Activated CD8-positive, alpha-beta T cell treated with anti-CD3 and anti-CD28 coated beads for 36 hours (primary cell): ENCODE results near the gene TMEM171. TPM values are rescaled to one million over a fixed set of nuclear protein-coding genes. Genes with fewer than 3 reads are reported as not detected.
A peak's percentile ranks its signal among the peaks of the same experiment; 100 is the strongest.

Source experiments
- ATAC-seq: fragments of 200-7000 bp; cut with Tn5 transposase; one replicate; pipeline ENCODE4 v1.10.0; 2021; ENCODE audit warnings: mild to moderate bottlenecking, moderate library complexity
- CTCF ChIA-PET: fragments of 350-600 bp; sonication (Branson Sonifier 250); formaldehyde crosslinking; loops from one replicate; lab custom pipeline; 2021; ENCODE audit warnings: antibody characterized with exemption; lab: Charles Lee
- POLR2A ChIA-PET: fragments of 350-600 bp; sonication (Branson Sonifier 250); formaldehyde crosslinking; loops from one replicate; lab custom pipeline; 2021; ENCODE audit warnings: antibody characterized with exemption; lab: Charles Lee
- DNase-seq: peaks from one replicate; pipeline ENCODE4 v3.0.0-alpha.2; 2020
- H3K27ac Mint-ChIP-seq: one replicate; pipeline ENCODE4 v1.8.0; 2021; ENCODE audit warnings: mild to moderate bottlenecking, mixed read lengths
- H3K27me3 Mint-ChIP-seq: one replicate; pipeline ENCODE4 v1.8.0; 2021; ENCODE audit warnings: mixed read lengths
- H3K36me3 Mint-ChIP-seq: one replicate; pipeline ENCODE4 v1.8.0; 2021; ENCODE audit warnings: low read depth, mixed read lengths
- H3K4me1 Mint-ChIP-seq: one replicate; pipeline ENCODE4 v1.8.0; 2021; ENCODE audit warnings: low read depth, mixed read lengths
- H3K4me3 Mint-ChIP-seq: one replicate; pipeline ENCODE4 v1.8.0; 2021; ENCODE audit warnings: mild to moderate bottlenecking, moderate library complexity, mixed read lengths
- H3K9me3 Mint-ChIP-seq: one replicate; pipeline ENCODE4 v1.8.0; 2021; ENCODE audit warnings: mixed read lengths
- intact Hi-C: fragments of 100-400 bp; cut with micrococcal nuclease; formaldehyde crosslinking; loops from one replicate; pipeline ENCODE4 v1.10.0; 2022
- total RNA-seq, 2 experiments: library from RNA; stranded (reverse); gene quantifications; one replicate each; pipeline ENCODE4 v1.2.3, GENCODE V29; 2021
- TF ChIP-seq, protein P1 (sequence below): fragments of 200-600 bp; IDR thresholded peaks from one replicate; pipeline ENCODE4 v1.8.0; 2022; ENCODE audit warnings: antibody characterized with exemption, mild to moderate bottlenecking

The TMEM171 gene
- total RNA-seq, 2 experiments from 2014 or later: not detected

DNA sequence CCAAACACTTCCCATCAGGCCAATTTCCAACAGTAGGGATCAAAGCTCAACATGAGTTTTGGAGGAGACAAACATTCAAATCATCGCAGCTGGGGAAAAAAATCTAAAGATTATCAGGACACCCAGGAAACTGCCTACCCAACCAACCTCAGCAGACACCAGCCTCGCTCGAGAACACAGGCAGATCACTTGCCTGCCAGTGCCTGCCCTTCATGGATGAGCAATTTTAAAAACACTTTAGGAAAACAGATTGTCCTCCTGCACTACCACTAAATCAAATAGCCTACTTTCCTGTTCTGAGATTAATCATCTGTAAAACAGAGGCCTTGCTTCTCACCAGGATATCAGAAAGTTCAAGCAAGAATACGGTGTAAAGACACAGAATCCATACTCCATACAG, 37.9 kb downstream of the TMEM171 start:
- POLR2A ChIA-PET: no interaction called here
- CTCF ChIA-PET: interaction anchor here (1.3 kb wide), 1 partner anchor 293 kb away, joined by 4 read pairs; no protein-coding TSS in a partner anchor
- Mint-ChIP-seq H3K27me3 (peaks cover 72% of the 10 kb centered on the region), H3K4me3 (no peak overlapping the region), H3K9me3 (no peaks in the 10 kb centered on the region), H3K27ac (no peak overlapping the region), H3K36me3 (no peaks in the 10 kb centered on the region), H3K4me1 (peaks cover 30% of the 10 kb centered on the region)
- no peak for ATAC-seq
- DNase-seq: no peak
- intact Hi-C loops: no loop called here
- TF ChIP-seq, protein P1, sequence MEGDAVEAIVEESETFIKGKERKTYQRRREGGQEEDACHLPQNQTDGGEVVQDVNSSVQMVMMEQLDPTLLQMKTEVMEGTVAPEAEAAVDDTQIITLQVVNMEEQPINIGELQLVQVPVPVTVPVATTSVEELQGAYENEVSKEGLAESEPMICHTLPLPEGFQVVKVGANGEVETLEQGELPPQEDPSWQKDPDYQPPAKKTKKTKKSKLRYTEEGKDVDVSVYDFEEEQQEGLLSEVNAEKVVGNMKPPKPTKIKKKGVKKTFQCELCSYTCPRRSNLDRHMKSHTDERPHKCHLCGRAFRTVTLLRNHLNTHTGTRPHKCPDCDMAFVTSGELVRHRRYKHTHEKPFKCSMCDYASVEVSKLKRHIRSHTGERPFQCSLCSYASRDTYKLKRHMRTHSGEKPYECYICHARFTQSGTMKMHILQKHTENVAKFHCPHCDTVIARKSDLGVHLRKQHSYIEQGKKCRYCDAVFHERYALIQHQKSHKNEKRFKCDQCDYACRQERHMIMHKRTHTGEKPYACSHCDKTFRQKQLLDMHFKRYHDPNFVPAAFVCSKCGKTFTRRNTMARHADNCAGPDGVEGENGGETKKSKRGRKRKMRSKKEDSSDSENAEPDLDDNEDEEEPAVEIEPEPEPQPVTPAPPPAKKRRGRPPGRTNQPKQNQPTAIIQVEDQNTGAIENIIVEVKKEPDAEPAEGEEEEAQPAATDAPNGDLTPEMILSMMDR: no peak

DNA sequence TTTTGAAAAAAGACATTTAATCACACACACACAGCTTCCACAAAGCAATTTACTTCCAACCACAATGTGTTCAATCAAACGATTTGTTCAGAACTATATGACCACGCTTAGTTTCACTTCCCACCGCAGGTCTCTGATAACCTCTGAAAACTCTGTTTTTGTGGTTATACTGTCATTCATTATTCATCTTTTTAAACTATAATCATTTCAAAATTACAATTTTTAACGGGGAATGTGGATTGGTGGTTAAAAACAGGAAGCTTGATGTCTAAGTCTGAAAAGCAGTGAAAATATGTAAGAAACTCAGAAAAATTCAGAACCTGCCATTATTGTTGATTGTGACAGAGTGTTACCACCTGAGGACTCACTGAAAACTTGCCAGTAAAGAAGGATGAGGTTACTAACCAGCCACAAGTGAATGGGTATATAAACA, 39.9 kb downstream of the TMEM171 start:
- CTCF ChIA-PET: interaction anchor here (0.6 to 2.3 kb wide), 4 partner anchors 10 to 66 kb away, joined by 3 to 12 read pairs (median 3); no protein-coding TSS in a partner anchor

DNA sequence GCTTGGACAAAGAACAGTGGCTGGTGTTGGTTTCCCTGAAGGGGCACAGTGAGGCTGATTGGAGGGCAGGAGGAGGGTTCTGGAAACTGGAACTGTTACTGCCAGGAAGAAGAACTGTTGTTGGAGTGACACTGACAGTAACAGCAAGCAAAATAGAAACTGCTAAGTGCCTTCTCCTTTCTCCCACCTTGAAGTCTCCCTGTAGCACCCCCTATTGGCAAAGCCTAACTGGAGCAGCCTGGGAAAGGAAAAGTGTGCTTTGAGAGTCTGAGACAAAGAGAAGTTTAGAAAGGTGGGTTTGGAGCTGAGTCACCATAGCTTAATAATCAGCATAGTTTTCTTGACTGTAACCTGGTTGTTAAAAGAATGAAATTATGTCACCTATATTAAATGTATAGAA, 50.1 kb downstream of the TMEM171 start:
- TF ChIP-seq, protein P1: peak; percentile 39
- POLR2A ChIA-PET: interaction anchor here (0.6 kb wide), 1 partner anchor 23 kb away, joined by 3 read pairs; no protein-coding TSS in a partner anchor
- H3K9me3 Mint-ChIP-seq: no peaks in the 10 kb centered on the region
- peak; percentile 49 for ATAC-seq
- no peak overlapping the region for H3K4me3 Mint-ChIP-seq
- intact Hi-C loops: no loop called here
- DNase-seq: peak; percentile 42
- peaks cover 82% of the 10 kb centered on the region for H3K27me3 Mint-ChIP-seq
- H3K27ac Mint-ChIP-seq: no peak overlapping the region
- no peaks in the 10 kb centered on the region for H3K4me1 Mint-ChIP-seq
- CTCF ChIA-PET: interaction anchor here (0.8 to 2.9 kb wide), 12 partner anchors 10 to 214 kb away, joined by 3 to 15 read pairs (median 4); partner anchors contain the start of gene FCHO2
- H3K36me3 Mint-ChIP-seq: no peaks in the 10 kb centered on the region

More for the DNA sequence above, 39.9 kb downstream of the TMEM171 start:
- Mint-ChIP-seq H3K9me3 (no peaks in the 10 kb centered on the region), H3K36me3 (no peaks in the 10 kb centered on the region), H3K4me1 (peaks cover 30% of the 10 kb centered on the region), H3K27me3 (peaks cover 65% of the 10 kb centered on the region), H3K4me3 (peak overlapping the region; percentile 18), H3K27ac (peak overlapping the region; percentile 25)
- intact Hi-C loops: no loop called here
- POLR2A ChIA-PET: interaction anchor here (1.3 kb wide), 1 partner anchor 55 kb away, joined by 5 read pairs; no protein-coding TSS in a partner anchor
- DNase-seq: peak; percentile 91
- peak; percentile 82 for ATAC-seq
- TF ChIP-seq, protein P1: no peak

DNA sequence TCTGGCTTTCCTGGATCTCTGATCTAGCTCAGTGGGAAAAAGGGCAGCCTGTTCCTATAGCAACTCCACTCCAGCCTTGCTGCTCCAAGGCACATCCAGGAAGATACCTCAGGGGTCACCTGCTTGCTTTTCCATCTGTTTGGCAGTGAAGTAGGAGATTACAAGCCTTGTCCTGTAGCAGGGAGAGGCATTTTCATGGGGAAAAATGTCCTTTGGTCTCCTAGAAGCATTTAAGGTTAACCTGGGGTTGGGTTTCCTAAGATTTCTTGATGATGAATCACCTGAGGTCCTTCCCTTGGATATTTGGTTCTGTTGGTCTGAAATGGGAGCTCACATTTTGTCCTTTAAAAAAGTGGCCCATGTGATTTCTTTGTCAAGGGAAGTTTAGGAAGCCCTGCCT, 51.1 kb downstream of the TMEM171 start:
- POLR2A ChIA-PET: no interaction called here
- TF ChIP-seq, protein P1: no peak
- H3K4me3 Mint-ChIP-seq: no peak overlapping the region
- no peaks in the 10 kb centered on the region for H3K4me1 Mint-ChIP-seq
- no peaks in the 10 kb centered on the region for H3K36me3 Mint-ChIP-seq
- H3K9me3 Mint-ChIP-seq: no peaks in the 10 kb centered on the region
- DNase-seq: no peak
- CTCF ChIA-PET: interaction anchor here (0.8 to 2.9 kb wide), 10 partner anchors 11 to 215 kb away, joined by 3 to 15 read pairs (median 6); partner anchors contain the start of gene FCHO2
- intact Hi-C loops: no loop called here
- H3K27ac Mint-ChIP-seq: no peak overlapping the region
- no peak for ATAC-seq
- H3K27me3 Mint-ChIP-seq: peaks cover 79% of the 10 kb centered on the region

DNA sequence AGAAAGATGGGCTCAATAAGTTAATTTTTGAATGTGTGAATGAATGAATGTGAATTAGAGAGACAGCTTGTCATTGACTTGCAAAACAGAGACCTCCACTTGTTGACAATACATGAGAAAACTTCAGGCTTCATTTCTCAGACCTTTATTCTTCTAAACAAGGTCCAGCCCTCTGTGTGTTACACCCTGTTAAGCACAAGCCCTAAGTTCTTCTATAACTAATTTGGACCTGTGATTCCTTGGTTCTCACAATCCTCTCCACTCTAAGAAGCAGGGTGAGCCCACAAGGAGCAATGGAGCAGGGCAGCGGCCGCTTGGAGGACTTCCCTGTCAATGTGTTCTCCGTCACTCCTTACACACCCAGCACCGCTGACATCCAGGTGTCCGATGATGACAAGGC, 52.6 kb downstream of the TMEM171 start, which contains the start of gene TMEM174:
Gene TMEM174 (plus strand): TSS at position 243 of the 400 bp plus-strand sequence. CDS start 51 bp downstream, at position 294.
- DNase-seq (no peak), ATAC-seq (no peak)
- peaks cover 75% of the 10 kb centered on the region for H3K27me3 Mint-ChIP-seq
- no peaks in the 10 kb centered on the region for H3K9me3 Mint-ChIP-seq
- H3K4me1 Mint-ChIP-seq: no peaks in the 10 kb centered on the region
- H3K4me3 Mint-ChIP-seq: no peak within 1 kb of the TSS
- H3K27ac Mint-ChIP-seq: no peak within 1 kb of the TSS
- CTCF ChIA-PET: interaction anchor here (0.8 kb wide), 1 partner anchor 73 kb away, joined by 3 read pairs; no protein-coding TSS in a partner anchor
- POLR2A ChIA-PET: no interaction called here
- H3K36me3 Mint-ChIP-seq: no peaks in the 10 kb centered on the region
- TF ChIP-seq, protein P1: no peak
- intact Hi-C loops: no loop called here
